Natural killer cell (primary cell): ENCODE data around the gene LCAT. TPM values are rescaled to one million over a fixed set of nuclear protein-coding genes. Genes with fewer than 3 reads are reported as not detected.
A peak's percentile ranks its signal among the peaks of the same experiment; 100 is the strongest.
"Not testable (repeated sequence)": the region's sequence is repeated elsewhere in the genome, so short reads cannot be mapped to it uniquely, and the experiment has no call there.

Source experiments
- ATAC-seq, 3 donors: fragments of 150-1000 bp in 2 of 3; fragments of 200-7000 bp in 1 of 3; cut with Tn5 transposase; 1 replicate in 1 of 3; 2 replicates in 2 of 3; pipeline ENCODE4 v1.10.0; 2021; ENCODE audit warnings: mild to moderate bottlenecking in 2 of 3, moderate library complexity in 2 of 3
- DNase-seq, 2 donors: peaks; one replicate each; pipeline versions ENCODE4 v3.0.0 to v3.0.0-alpha.2; 2013 to 2021; ENCODE audit warnings: mixed read lengths in 1 of 2
- H3K27ac ChIP-seq: one replicate; pipeline ENCODE4 v1.5.1; 2013; ENCODE audit warnings: mild to moderate bottlenecking, low read length
- H3K27me3 ChIP-seq: one replicate; pipeline ENCODE4 v1.6.1; 2013; ENCODE audit warnings: low read length; ENCODE audit not compliant: control insufficient read depth, insufficient read depth
- H3K36me3 ChIP-seq: one replicate; pipeline ENCODE4 v1.6.1; 2013; ENCODE audit warnings: low read length; ENCODE audit not compliant: control insufficient read depth, insufficient read depth
- H3K4me1 ChIP-seq: one replicate; pipeline ENCODE4 v1.6.1; 2013; ENCODE audit warnings: low read length; ENCODE audit not compliant: control insufficient read depth, insufficient read depth
- H3K4me3 ChIP-seq: one replicate; pipeline ENCODE4 v1.5.1; 2013; ENCODE audit warnings: low read length
- H3K9me3 ChIP-seq: one replicate; pipeline ENCODE4 v1.6.1; 2013; ENCODE audit warnings: low read length; ENCODE audit not compliant: control insufficient read depth, insufficient read depth
- H3K27ac Mint-ChIP-seq, 2 donors: one replicate each; pipeline ENCODE4 v1.8.0; 2022; ENCODE audit warnings: mild to moderate bottlenecking in 2 of 2, mixed read lengths in 2 of 2, moderate library complexity in 1 of 2
- H3K27me3 Mint-ChIP-seq, 2 donors: one replicate each; pipeline ENCODE4 v1.8.0; 2022; ENCODE audit warnings: low read depth in 2 of 2, mixed read lengths in 2 of 2
- H3K36me3 Mint-ChIP-seq: one replicate; pipeline ENCODE4 v1.8.0; 2022; ENCODE audit warnings: mixed read lengths
- H3K4me1 Mint-ChIP-seq, 2 donors: one replicate each; pipeline ENCODE4 v1.8.0; 2022; ENCODE audit warnings: mixed read lengths in 2 of 2
- H3K4me3 Mint-ChIP-seq: one replicate; pipeline ENCODE4 v1.8.0; 2022; ENCODE audit warnings: mild to moderate bottlenecking, moderate library complexity, mixed read lengths
- H3K9me3 Mint-ChIP-seq, 2 donors: one replicate each; pipeline ENCODE4 v1.8.0; 2022; ENCODE audit warnings: mixed read lengths in 2 of 2
- CTCF ChIP-seq: fragments of 200-600 bp; IDR thresholded peaks from one replicate; pipeline ENCODE4 v1.8.0; 2022; ENCODE audit warnings: antibody characterized with exemption
- WGBS: methylation state at CpG from one replicate; pipeline ENCODE4 v1.1.7; 2013; ENCODE audit warnings: missing lambda C conversion rate; ENCODE audit not compliant: insufficient coverage; 5-methylcytosine and 5-hydroxymethylcytosine counted together
- intact Hi-C: fragments of 100-400 bp; cut with micrococcal nuclease; formaldehyde crosslinking; loops from one replicate; pipeline ENCODE4 v1.14.2; 2022
- total RNA-seq, 4 donors: library from RNA; stranded (reverse); fragments of 120-200 nt in 1 of 4; gene quantifications; one replicate each; pipeline versions ENCODE4 v1.2.3 to v1.2.4, GENCODE V29; 2013 to 2022

The LCAT gene
- total RNA-seq, 3 donors from 2014 or later (not counting 1 experiment from before 2014, with no cell fraction given) = 7.1 to 12.4 (median 11.5) TPM

DNA sequence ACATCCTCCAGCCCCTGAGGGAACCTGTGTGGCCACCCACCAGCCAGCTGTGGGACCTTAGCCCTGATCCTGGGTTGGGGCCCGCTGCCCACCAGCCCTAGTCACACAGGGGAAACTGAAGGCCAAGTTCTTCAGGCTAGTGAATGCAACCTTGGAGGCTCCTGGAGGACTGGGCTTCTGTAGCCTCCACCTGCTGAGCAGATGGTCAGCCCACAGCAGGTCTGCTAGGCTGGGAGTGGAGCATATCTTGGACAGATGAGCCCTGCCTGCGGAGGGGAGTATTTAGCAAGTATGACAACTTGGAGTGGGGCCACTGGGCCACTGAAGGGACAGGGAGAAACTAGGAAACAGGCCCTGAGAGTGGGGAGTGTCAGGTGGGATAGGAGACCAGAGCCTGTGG is 32.3 kb upstream of the LCAT start:
- H3K4me1 ChIP-seq = no peaks in the 10 kb centered on the region
- Mint-ChIP-seq H3K36me3 (no peaks in the 10 kb centered on the region), H3K4me1 (no peaks in the 10 kb centered on the region), H3K27me3 (no peaks in the 10 kb centered on the region), H3K27ac (no peak overlapping the region), H3K9me3 (no peaks in the 10 kb centered on the region), H3K4me3 (no peak overlapping the region)
- H3K4me3 ChIP-seq = no peak overlapping the region
- no peak for ATAC-seq
- H3K36me3 ChIP-seq = no peaks in the 10 kb centered on the region
- no peaks in the 10 kb centered on the region for H3K27me3 ChIP-seq
- no peak overlapping the region for H3K27ac ChIP-seq
- TF ChIP-seq CTCF = no peak
- no peaks in the 10 kb centered on the region for H3K9me3 ChIP-seq
- no peak for DNase-seq
- 98% methylated on average over 2 of the region's 2 CpGs for WGBS
- intact Hi-C loops = no loop called here

GRCh38 chr16:67975321-67976105 is 31.6 kb upstream of the LCAT start:
- ATAC-seq = no peak
- Histone ChIP-seq H3K27me3 (no peaks in the 10 kb centered on the region), H3K9me3 (no peaks in the 10 kb centered on the region), H3K4me3 (no peak overlapping the region), H3K36me3 (no peaks in the 10 kb centered on the region), H3K4me1 (no peaks in the 10 kb centered on the region), H3K27ac (no peak overlapping the region)
- intact Hi-C loops = no loop called here
- TF ChIP-seq CTCF = no peak
- no peak overlapping the region for H3K4me3 Mint-ChIP-seq
- no peaks in the 10 kb centered on the region for H3K9me3 Mint-ChIP-seq
- H3K36me3 Mint-ChIP-seq = no peaks in the 10 kb centered on the region
- WGBS = 57% methylated on average over 14 of the region's 14 CpGs
- no peaks in the 10 kb centered on the region for H3K4me1 Mint-ChIP-seq
- no peak overlapping the region for H3K27ac Mint-ChIP-seq
- no peak for DNase-seq
- no peaks in the 10 kb centered on the region for H3K27me3 Mint-ChIP-seq

- intact Hi-C loops, H3K27me3 Mint-ChIP-seq, H3K36me3 Mint-ChIP-seq, H3K27me3 ChIP-seq, ATAC-seq, H3K36me3 ChIP-seq, H3K27ac Mint-ChIP-seq, DNase-seq, H3K4me3 Mint-ChIP-seq, H3K27ac ChIP-seq, H3K9me3 ChIP-seq, H3K9me3 Mint-ChIP-seq, H3K4me3 ChIP-seq: not testable (repeated sequence)
- WGBS = 93% methylated on average over 7 of the region's 7 CpGs
- peaks cover 13 to 18% of the 10 kb centered on the region in 2 donors for H3K4me1 Mint-ChIP-seq
- peaks cover 15% of the 10 kb centered on the region for H3K4me1 ChIP-seq
Observed at GRCh38 chr16:67972285-67972684, 28.4 kb upstream of the LCAT start.

GRCh38 chr16:67971111-67971510 is 27.2 kb upstream of the LCAT start:
- no peak overlapping the region for H3K4me3 ChIP-seq
- H3K27me3 ChIP-seq = no peaks in the 10 kb centered on the region
- intact Hi-C loops = no loop called here
- H3K27ac ChIP-seq = no peak overlapping the region
- TF ChIP-seq CTCF = no peak
- peaks cover 27% of the 10 kb centered on the region for H3K4me1 ChIP-seq
- 92% methylated on average over 8 of the region's 9 CpGs for WGBS
- peak overlapping the region; percentile 55 for H3K4me3 Mint-ChIP-seq
- H3K9me3 Mint-ChIP-seq = no peaks in the 10 kb centered on the region
- H3K4me1 Mint-ChIP-seq = peaks cover 17 to 22% of the 10 kb centered on the region in 2 donors
- peak overlapping the region in 1 of 2 donors; percentile 16 for H3K27ac Mint-ChIP-seq
- no peak for ATAC-seq
- H3K27me3 Mint-ChIP-seq = no peaks in the 10 kb centered on the region
- DNase-seq = no peak
- H3K36me3 Mint-ChIP-seq = no peaks in the 10 kb centered on the region
- H3K36me3 ChIP-seq = no peaks in the 10 kb centered on the region
- no peaks in the 10 kb centered on the region for H3K9me3 ChIP-seq
